MCF 10A (cell line): ENCODE data around the gene TMEM145. TPM values are rescaled to one million over a fixed set of nuclear protein-coding genes. Genes with fewer than 3 reads are reported as not detected.

Experiments used
- BruUV-seq: library from RNA; stranded (reverse); fragments of 400-500 nt; replicated peaks from 2 replicates; lab custom pipeline; 2021; lab: Mats Ljungman, UMichigan
- CTCF ChIA-PET: fragments of 300-600 bp; sonication (Branson Sonifier 250); formaldehyde crosslinking; extraction: SDS; loops from one replicate; lab custom pipeline; 2021; ENCODE audit warnings: antibody characterized with exemption, inconsistent platforms; lab: Yijun Ruan, JAX
- POLR2A ChIA-PET: fragments of 300-600, 350-650 bp; sonication (Branson Sonifier 250); formaldehyde crosslinking; extraction: SDS; loops from one replicate; lab custom pipeline; 2020; ENCODE audit warnings: antibody characterized with exemption, inconsistent platforms; lab: Yijun Ruan, JAX
- DNase-seq: peaks from one replicate; pipeline ENCODE4 v3.0.0-alpha.2; 2018; ENCODE audit not compliant: unreplicated experiment
- H3K27ac Mint-ChIP-seq: one replicate; pipeline ENCODE4 v1.8.0; 2022; ENCODE audit warnings: mild to moderate bottlenecking, low read depth, mixed read lengths; ENCODE audit not compliant: unreplicated experiment
- H3K27me3 Mint-ChIP-seq: one replicate; pipeline ENCODE4 v1.8.0; 2022; ENCODE audit warnings: mixed read lengths; ENCODE audit not compliant: insufficient read depth, unreplicated experiment
- H3K36me3 Mint-ChIP-seq: one replicate; pipeline ENCODE4 v1.8.0; 2022; ENCODE audit warnings: mild to moderate bottlenecking, moderate library complexity, mixed read lengths; ENCODE audit not compliant: insufficient read depth, unreplicated experiment
- H3K4me1 Mint-ChIP-seq: one replicate; pipeline ENCODE4 v1.8.0; 2022; ENCODE audit warnings: mixed read lengths; ENCODE audit not compliant: insufficient read depth, unreplicated experiment
- H3K4me3 Mint-ChIP-seq: one replicate; pipeline ENCODE4 v1.8.0; 2022; ENCODE audit warnings: mild to moderate bottlenecking, moderate library complexity, mixed read lengths; ENCODE audit not compliant: unreplicated experiment
- H3K9me3 Mint-ChIP-seq: one replicate; pipeline ENCODE4 v1.8.0; 2022; ENCODE audit warnings: mixed read lengths; ENCODE audit not compliant: unreplicated experiment
- CTCF ChIP-seq: fragments of 200-600 bp; IDR thresholded peaks from one replicate; pipeline ENCODE4 v1.8.0; 2022; ENCODE audit warnings: antibody characterized with exemption, mild to moderate bottlenecking; ENCODE audit not compliant: unreplicated experiment
- intact Hi-C: fragments of 100-400 bp; cut with micrococcal nuclease; formaldehyde crosslinking; loops from 2 replicates; pipeline ENCODE4 v1.14.1; 2022
- total RNA-seq: library from RNA; stranded (reverse); gene quantifications from 2 replicates; pipeline ENCODE4 v1.2.3, GENCODE V29; 2022

TMEM145 gene
- total RNA-seq, 1 experiment from 2014 or later: not detected

GRCh38 chr19:42291435-42291810, 21.7 kb upstream of the TMEM145 start:
- POLR2A ChIA-PET: no interaction called here
- no peak for TF ChIP-seq CTCF
- no peaks in the 10 kb centered on the region for H3K27me3 Mint-ChIP-seq
- peaks cover 6% of the 10 kb centered on the region for H3K4me1 Mint-ChIP-seq
- no peak overlapping the region for H3K4me3 Mint-ChIP-seq
- H3K27ac Mint-ChIP-seq: no peak overlapping the region
- CTCF ChIA-PET: no interaction called here
- intact Hi-C loops: no loop called here
- no TSS peak for BruUV-seq
- no peak for DNase-seq
- no peaks in the 10 kb centered on the region for H3K9me3 Mint-ChIP-seq
- peaks cover 68% of the 10 kb centered on the region for H3K36me3 Mint-ChIP-seq

- H3K9me3 Mint-ChIP-seq: no peaks in the 10 kb centered on the region
- no peaks in the 10 kb centered on the region for H3K27me3 Mint-ChIP-seq
- no peak for DNase-seq
- H3K4me1 Mint-ChIP-seq: peaks cover 6% of the 10 kb centered on the region
- BruUV-seq: no TSS peak
- H3K4me3 Mint-ChIP-seq: no peak overlapping the region
- intact Hi-C loops: no loop called here
- ChIA-PET POLR2A (no interaction called here), CTCF (no interaction called here)
- no peak overlapping the region for H3K27ac Mint-ChIP-seq
- TF ChIP-seq CTCF: no peak
- peaks cover 69% of the 10 kb centered on the region for H3K36me3 Mint-ChIP-seq
These were observed 20.8 kb upstream of the TMEM145 start for GRCh38 chr19:42292042-42292960.

- Mint-ChIP-seq H3K4me1 (peaks cover 6% of the 10 kb centered on the region), H3K27ac (no peak overlapping the region), H3K36me3 (peaks cover 63% of the 10 kb centered on the region), H3K27me3 (no peaks in the 10 kb centered on the region), H3K4me3 (no peak overlapping the region), H3K9me3 (no peaks in the 10 kb centered on the region)
- DNase-seq: no peak
- intact Hi-C loops: no loop called here
- ChIA-PET POLR2A (interaction anchor here (0.7 to 1.0 kb wide), 2 partner anchors 8 to 9 kb away, joined by 3 read pairs; partner anchors contain the start of gene PAFAH1B3), CTCF (interaction anchor here (0.8 kb wide), 1 partner anchor 24 kb away, joined by 3 read pairs; no protein-coding TSS in a partner anchor)
- BruUV-seq: TSS peak; percentile 3
- TF ChIP-seq CTCF: no peak
These were observed 20.1 kb upstream of the TMEM145 start for GRCh38 chr19:42292963-42293362.

- Mint-ChIP-seq H3K27ac (no peak overlapping the region), H3K36me3 (peaks cover 63% of the 10 kb centered on the region), H3K4me1 (peaks cover 6% of the 10 kb centered on the region), H3K4me3 (no peak overlapping the region), H3K9me3 (no peaks in the 10 kb centered on the region), H3K27me3 (no peaks in the 10 kb centered on the region)
- ChIA-PET POLR2A (interaction anchor here (0.7 to 1.0 kb wide), 2 partner anchors 9 kb away, joined by 3 read pairs; partner anchors contain the start of gene PAFAH1B3), CTCF (interaction anchor here (0.8 kb wide), 2 partner anchors 23 to 184 kb away, joined by 3 read pairs; no protein-coding TSS in a partner anchor)
- no TSS peak for BruUV-seq
- TF ChIP-seq CTCF: no peak
- intact Hi-C loops: no loop called here
- DNase-seq: no peak
These were observed 19.6 kb upstream of the TMEM145 start for GRCh38 chr19:42293540-42293939.
